ENCODE data around the gene CNTN2.

CNTN2 gene

DNA sequence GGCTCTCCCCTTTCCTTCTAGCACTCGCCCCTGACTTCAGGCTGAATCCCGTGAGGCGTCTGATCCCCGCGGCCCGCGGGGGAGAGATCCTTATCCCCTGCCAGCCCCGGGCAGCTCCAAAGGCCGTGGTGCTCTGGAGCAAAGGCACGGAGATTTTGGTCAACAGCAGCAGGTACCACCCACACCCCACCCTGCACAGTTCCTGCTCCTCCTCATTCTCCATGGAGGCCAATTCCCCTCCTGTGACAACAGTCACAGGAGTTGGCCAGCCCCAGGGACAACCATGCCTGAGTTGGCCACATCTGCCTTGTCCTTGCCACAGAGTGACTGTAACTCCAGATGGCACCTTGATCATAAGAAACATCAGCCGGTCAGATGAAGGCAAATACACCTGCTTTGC, 21.3 kb downstream of the CNTN2 start:
- Histone ChIP-seq H3K36me3 (ENCODE audit: insufficient read depth) (no peaks in the 10 kb centered on the region), H3K4me1 (ENCODE audit: low read depth, poor library complexity, severe bottlenecking) (no peaks in the 10 kb centered on the region)
- TF ChIP-seq, protein P1, sequence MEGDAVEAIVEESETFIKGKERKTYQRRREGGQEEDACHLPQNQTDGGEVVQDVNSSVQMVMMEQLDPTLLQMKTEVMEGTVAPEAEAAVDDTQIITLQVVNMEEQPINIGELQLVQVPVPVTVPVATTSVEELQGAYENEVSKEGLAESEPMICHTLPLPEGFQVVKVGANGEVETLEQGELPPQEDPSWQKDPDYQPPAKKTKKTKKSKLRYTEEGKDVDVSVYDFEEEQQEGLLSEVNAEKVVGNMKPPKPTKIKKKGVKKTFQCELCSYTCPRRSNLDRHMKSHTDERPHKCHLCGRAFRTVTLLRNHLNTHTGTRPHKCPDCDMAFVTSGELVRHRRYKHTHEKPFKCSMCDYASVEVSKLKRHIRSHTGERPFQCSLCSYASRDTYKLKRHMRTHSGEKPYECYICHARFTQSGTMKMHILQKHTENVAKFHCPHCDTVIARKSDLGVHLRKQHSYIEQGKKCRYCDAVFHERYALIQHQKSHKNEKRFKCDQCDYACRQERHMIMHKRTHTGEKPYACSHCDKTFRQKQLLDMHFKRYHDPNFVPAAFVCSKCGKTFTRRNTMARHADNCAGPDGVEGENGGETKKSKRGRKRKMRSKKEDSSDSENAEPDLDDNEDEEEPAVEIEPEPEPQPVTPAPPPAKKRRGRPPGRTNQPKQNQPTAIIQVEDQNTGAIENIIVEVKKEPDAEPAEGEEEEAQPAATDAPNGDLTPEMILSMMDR (conservative IDR thresholded peaks at IDR 0.05; ENCODE audit: low read depth, low read length), result no peak

DNA sequence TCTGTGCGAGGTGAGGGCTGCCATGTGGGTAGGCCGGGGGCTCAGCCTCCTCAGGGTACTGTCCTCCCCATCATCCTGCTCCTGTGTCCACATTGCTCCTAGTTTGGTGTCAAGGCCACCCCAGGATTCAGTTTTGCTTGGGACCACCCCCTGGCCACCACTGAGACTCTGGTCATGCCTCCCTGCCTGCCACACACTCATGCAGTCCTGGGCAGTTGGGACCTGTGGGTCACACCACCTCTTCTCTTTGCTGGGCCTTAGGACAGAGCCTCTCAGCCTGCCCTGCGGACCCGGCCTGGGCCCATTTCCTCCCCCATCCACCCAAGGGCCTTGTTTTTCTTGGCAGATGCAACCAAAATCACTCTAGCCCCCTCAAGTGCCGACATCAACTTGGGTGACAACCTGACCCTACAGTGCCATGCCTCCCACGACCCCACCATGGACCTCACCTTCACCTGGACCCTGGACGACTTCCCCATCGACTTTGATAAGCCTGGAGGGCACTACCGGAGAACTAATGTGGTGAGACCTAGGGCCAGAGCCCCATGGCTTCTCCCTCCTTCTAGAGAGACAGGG, 21.8 kb downstream of the CNTN2 start:
- Histone ChIP-seq H2AFZ (ENCODE audit: low read depth) (no peak overlapping the region), H3K27me3 (ENCODE audit: insufficient read depth, low read depth) (peaks cover 16% of the 10 kb centered on the region), H3K4me1 (ENCODE audit: low read depth, poor library complexity, severe bottlenecking) (no peaks in the 10 kb centered on the region), H3K4me2 (no peak overlapping the region), H3K4me3 (IDR thresholded peaks at IDR 0.05; ENCODE audit: insufficient read depth, low read depth, low read length) (no peak overlapping the region), H3K79me2 (ENCODE audit: insufficient read depth, low read depth) (no peaks in the 10 kb centered on the region), H3K36me3 (ENCODE audit: insufficient read depth) (no peaks in the 10 kb centered on the region), H4K20me1 (ENCODE audit: insufficient read depth) (no peaks in the 10 kb centered on the region), H3K27ac (no peak overlapping the region), H3K9ac (no peak overlapping the region)
- TF ChIP-seq, protein P1 (conservative IDR thresholded peaks at IDR 0.05; ENCODE audit: low read depth, low read length), result no peak

More for the DNA sequence above, 21.3 kb downstream of the CNTN2 start:
- Histone ChIP-seq H3K4me2 (no peak overlapping the region), H3K79me2 (ENCODE audit: insufficient read depth, low read depth) (no peaks in the 10 kb centered on the region), H3K27ac (no peak overlapping the region), H3K9ac (no peak overlapping the region), H3K27me3 (ENCODE audit: insufficient read depth, low read depth) (peaks cover 20% of the 10 kb centered on the region), H2AFZ (ENCODE audit: low read depth) (no peak overlapping the region), H3K4me3 (IDR thresholded peaks at IDR 0.05; ENCODE audit: insufficient read depth, low read depth, low read length) (no peak overlapping the region), H4K20me1 (ENCODE audit: insufficient read depth) (no peaks in the 10 kb centered on the region)

DNA sequence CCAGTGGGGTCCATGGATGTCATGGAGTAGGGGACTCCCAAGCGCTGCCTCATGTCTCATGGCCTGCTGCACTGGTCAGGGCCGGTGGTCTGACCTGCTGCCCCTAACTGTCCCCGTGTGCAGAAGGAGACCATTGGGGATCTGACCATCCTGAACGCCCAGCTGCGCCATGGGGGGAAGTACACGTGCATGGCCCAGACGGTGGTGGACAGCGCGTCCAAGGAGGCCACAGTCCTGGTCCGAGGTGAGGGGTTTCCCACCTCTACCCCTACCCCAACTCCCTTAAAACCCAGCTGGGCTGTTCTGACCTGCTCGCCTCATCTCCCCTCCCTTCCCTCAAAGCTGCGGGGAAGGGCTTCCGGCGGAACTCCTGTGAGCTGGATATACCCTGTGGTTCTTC, 22.7 kb downstream of the CNTN2 start:
- Histone ChIP-seq H3K4me3 (IDR thresholded peaks at IDR 0.05; ENCODE audit: insufficient read depth, low read depth, low read length) (no peak overlapping the region), H3K27me3 (ENCODE audit: insufficient read depth, low read depth) (peaks cover 16% of the 10 kb centered on the region), H3K9ac (no peak overlapping the region), H3K4me2 (no peak overlapping the region), H3K27ac (no peak overlapping the region), H3K79me2 (ENCODE audit: insufficient read depth, low read depth) (no peaks in the 10 kb centered on the region), H3K4me1 (ENCODE audit: low read depth, poor library complexity, severe bottlenecking) (no peaks in the 10 kb centered on the region), H2AFZ (ENCODE audit: low read depth) (no peak overlapping the region), H3K36me3 (ENCODE audit: insufficient read depth) (no peaks in the 10 kb centered on the region), H4K20me1 (ENCODE audit: insufficient read depth) (no peaks in the 10 kb centered on the region)
- TF ChIP-seq, protein P1 (conservative IDR thresholded peaks at IDR 0.05; ENCODE audit: low read depth, low read length), result no peak

DNA sequence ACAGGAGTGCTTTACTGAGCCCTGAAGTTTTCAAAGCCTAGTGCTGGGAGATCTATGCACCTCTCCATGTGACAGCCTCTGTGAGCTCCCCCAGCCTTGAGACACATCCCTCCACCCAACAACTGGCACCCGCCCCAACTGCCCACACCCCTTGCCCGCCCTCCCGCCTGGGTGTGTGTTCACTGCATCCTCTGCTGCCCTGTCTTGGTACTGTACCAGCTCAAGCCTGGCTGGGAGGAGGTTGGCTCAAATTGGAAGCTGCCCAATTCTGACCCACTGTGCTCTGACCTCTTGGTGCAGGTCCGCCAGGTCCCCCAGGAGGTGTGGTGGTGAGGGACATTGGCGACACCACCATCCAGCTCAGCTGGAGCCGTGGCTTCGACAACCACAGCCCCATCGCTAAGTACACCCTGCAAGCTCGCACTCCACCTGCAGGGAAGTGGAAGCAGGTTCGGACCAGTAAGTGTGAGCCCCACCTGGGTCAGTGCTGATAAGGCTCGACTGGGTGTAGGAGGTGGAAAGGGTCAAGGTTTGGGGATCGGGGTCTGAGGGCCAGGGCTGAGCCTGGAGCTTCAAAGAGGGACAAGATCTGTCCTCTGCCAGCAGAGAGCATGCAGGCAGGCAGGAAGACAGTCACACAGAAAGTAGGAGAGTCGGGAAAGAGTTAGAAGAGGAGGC, 23.3 kb downstream of the CNTN2 start:
- TF ChIP-seq, protein P1 (conservative IDR thresholded peaks at IDR 0.05; ENCODE audit: low read depth, low read length), result 0 out of 2 replicates have a peak, but pooled peaks have one; percentile 17
- Histone ChIP-seq H3K27ac (no peak overlapping the region), H2AFZ (ENCODE audit: low read depth) (no peak overlapping the region), H3K27me3 (ENCODE audit: insufficient read depth, low read depth) (peaks cover 16% of the 10 kb centered on the region), H3K9ac (no peak overlapping the region), H3K4me2 (no peak overlapping the region), H3K79me2 (ENCODE audit: insufficient read depth, low read depth) (no peaks in the 10 kb centered on the region), H3K36me3 (ENCODE audit: insufficient read depth) (no peaks in the 10 kb centered on the region), H3K4me3 (IDR thresholded peaks at IDR 0.05; ENCODE audit: insufficient read depth, low read depth, low read length) (no peak overlapping the region), H4K20me1 (ENCODE audit: insufficient read depth) (no peaks in the 10 kb centered on the region), H3K4me1 (ENCODE audit: low read depth, poor library complexity, severe bottlenecking) (no peaks in the 10 kb centered on the region)
